Superior temporal gyrus (tissue), 1 donor: Measurements from ENCODE around the gene P2RY6.
"Not testable (repeated sequence)": the region's sequence is repeated elsewhere in the genome, so short reads cannot be mapped to it uniquely, and the experiment has no call there.

Experiments used
- DNase-seq: peaks from one replicate; pipeline ENCODE4 v3.0.0-alpha.2; 2016; ENCODE audit errors: extremely low spot score

The P2RY6 gene

DNA sequence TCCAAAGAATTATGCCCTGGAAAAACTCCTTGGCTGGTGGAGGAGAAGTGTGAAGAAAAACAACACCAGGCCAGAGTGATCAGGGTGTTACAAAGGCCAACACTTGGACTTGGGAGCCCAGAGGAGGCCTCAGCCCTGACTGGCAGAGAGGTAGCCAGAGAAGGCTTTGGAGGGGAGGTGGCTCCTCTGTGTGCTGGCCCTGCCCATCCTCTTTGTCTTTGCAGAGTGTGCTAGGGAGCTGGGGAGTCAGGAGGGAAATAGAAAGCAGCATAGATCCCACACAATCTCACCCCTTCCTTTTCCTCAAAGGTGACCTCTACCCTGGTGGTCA is 12.0 kb upstream of the P2RY6 start:
- DNase-seq: no peak

DNA sequence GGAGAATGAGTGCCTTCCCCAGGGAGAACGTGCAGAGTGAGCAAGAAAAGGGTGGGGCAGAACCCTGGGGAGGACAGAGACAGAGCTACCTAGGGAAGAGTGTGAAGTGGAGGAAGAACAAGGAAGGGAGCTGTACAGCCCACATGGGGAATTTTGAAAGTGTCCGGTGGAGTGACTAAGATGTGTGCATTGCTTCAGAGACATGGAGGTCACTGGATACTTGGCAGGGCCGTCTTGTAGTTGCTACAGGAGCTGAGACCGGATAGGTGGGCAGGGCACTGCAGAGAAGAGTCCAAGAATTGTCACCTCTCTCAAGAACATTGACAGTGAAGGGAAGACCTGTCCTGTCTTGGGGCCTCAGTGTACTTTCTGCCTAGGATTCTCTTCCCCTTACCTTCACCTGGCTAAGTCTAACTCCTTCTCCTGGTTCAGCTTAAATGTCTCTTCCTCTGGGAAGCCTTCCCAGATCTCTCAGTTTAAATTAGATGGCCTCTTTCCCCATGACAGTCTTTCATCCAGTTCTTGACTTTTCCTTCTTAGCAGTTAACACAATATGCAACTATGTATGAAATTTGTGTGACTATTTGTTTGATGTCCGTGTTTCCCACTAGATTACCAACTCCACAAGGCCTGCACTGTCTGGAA is 9.2 kb upstream of the P2RY6 start:
- no peak for DNase-seq

DNA sequence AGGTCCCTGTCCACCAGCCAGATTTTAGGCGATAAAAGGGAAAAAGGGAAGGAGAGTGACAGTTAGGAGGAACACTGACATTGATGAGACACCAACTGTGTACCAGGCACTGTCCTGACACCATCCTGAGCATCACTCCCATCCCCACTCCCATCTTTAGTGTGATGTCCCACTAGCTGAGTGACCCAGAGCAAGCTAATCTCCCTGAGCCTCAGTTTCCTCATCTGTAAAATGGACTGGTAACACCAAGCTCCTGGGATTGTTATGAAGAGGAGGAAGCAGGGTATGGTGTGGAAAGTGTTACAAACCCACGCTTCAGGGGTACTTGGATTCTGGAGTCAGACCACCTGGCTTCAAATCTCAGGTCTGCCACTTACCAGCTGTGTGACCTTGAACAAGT is 8.5 kb upstream of the P2RY6 start:
- no peak for DNase-seq

DNA sequence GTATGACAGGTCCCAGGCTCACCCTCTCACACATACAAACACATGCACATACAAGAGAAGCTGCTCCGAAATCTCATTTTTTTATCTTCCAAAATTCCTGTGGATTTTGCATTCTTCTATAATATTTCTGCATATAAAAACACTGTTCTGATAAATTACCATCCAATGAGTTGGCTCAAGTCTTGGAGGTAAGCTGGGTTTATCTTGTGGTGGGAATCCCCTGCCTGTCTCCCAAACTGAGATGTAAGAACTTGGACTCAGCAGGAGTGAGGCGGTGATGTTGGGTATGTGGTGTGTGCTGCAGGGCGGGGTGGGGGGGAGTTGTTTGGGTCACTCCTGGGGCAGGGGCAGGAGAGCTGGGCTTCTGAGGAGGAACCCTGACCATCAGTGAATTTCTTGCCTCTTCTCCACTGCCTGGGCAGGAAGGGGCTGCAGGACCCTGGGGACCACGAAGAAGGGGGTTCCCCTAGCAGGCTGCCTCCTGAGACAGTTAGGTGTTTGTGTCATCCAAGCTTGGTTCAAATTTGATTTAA is 6.8 kb upstream of the P2RY6 start:
- DNase-seq: no peak

DNA sequence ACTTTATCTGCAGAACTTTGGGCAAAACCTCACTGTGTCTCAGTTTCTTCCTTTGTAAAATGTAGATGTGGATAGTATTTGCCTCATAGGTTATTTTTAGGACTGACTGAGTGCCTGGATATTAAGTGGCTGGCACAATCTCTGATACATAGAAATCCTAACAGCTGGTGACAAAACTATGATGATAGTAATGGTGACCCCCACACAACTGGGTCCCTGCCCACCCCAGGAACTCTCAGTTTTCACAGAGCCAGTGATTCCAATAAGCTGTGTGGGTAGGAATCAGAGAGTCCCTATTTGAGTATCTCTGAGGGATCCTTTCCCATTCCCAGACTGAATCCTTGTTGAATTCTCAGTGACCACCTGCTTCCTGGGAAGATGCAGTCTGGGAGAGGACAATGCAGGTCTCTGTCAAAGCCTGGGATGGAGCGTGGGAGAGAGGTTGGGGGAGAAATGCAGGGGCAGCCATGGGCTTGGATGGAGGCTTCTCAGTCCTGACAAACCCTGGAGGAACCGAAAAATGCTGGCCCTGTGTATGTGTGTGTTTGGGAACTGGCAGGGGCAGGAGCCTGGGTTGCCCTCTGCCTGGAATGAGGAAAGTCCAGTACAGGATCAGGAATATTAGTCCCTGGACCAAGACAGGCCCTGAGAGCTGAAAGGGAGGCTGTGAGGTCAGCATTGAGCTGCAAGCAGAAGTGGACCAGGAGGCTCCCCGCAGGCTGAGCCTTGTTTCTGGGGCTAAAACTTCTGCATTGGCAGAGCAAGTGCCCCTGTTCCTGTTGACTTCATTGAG is 6.1 kb upstream of the P2RY6 start:
- DNase-seq: no peak

DNA sequence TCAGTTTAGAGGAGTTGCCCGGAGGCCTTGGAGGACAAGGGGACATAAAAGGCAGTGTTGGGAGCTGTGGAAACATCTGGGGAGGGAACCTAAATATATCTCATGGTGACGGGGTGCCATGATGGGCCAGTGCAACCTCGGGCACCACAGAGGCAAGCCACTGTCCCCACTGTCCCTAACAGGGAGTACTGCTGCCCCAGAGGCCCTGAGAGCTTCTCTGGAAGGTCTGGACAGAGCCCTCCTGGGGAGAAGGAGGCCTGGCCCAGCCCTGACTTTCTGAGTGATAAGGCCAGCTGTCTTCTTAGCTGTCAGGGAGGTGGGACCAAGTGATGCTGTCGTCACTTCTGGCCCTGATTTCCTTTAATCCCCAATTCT is 5.5 kb upstream of the P2RY6 start:
- no peak for DNase-seq

DNA sequence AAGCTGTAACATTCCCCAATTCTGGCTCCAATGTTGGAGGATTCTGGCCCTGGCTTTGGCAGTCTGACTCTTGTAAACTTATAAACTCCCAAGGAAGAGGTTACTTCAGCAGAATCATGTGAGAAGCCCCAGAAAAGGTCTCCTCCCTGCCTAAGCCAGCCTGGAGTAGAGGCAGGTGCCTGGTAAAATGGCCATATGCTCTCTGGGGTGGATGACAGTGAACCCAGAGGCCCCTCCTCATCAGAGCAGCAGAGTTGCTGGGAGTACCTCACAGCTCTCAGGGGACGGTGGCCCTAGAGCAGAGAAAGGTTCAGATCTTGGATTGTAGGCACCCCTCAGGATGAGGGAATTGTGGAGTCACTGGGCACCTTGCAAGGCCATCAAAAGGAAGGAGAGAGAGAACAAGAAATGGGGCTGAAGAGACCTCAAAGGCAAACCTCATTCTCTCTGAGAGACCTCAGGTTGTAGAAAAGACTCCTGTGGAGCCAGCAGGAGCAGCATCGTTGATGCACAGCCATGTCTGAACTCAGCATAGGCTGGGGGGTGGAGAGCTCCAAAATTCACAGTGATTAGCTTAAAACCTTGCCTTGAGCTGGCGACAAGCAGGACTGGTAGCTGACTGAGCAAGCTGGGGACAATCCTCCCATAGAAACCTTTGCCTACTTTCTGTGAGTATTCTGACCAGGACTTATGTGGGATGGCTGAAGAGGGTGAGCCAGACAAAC is 4.9 kb upstream of the P2RY6 start:
- DNase-seq: no peak

DNA sequence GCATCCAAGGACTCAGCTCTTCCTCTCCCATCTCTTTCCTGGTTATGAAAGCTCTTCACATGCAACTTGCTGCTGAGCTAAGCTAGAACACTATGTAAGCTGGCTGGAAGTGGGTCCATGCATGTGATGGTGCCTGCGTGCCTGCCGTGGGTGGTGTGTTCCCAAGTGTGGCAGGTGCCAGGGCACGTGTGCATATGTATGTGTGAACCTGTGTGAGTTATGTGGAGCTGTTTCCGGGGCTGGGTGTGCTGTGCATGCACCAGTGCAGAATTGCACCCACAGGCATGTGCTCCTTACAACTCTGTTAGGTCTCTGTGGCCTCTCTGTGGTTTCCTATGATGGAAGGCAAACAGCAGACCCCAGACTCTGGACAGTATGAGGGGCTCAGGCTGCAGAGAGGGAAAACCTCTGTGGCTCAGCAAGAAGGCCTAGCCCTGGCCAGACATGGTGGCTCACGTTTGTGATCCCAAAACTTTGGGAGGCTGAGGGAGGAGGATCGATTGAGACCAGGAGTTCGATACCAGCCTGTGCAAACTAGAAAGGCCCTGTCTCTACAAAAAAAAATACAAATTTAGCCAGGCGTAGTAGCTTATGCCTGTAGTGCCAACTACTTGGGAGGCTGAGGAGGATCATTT is 4.1 kb upstream of the P2RY6 start:
- DNase-seq: no peak

DNA sequence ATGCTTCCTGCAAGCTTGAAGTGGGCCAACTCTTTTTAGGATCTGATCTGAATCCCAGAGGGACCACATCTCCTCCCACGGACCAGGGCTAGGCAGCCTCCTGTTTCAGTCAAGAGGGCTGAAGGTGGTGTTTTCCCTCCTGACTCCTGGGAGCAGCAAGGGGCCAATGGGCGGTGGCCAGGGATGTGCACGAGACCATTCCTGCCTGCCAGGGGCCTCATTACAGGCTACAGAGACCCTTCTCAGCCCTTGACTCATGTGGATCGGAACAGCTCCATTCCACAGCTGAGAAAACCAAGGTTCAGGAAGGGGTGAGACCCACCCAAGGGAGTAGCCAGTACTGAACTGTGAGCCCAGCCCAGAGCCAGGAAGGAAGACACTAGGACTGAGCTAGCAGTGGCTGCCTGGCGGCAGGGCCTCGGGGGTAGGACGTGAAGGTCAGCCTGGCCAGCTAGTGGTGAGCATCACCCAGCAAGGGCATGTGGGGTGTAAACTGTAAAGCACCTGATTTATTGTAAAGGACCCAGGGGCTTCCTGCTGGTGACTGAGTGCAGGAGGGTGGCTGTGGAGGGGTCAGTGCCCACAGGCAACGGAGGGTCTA is 3.4 kb upstream of the P2RY6 start:
- no peak for DNase-seq

DNA sequence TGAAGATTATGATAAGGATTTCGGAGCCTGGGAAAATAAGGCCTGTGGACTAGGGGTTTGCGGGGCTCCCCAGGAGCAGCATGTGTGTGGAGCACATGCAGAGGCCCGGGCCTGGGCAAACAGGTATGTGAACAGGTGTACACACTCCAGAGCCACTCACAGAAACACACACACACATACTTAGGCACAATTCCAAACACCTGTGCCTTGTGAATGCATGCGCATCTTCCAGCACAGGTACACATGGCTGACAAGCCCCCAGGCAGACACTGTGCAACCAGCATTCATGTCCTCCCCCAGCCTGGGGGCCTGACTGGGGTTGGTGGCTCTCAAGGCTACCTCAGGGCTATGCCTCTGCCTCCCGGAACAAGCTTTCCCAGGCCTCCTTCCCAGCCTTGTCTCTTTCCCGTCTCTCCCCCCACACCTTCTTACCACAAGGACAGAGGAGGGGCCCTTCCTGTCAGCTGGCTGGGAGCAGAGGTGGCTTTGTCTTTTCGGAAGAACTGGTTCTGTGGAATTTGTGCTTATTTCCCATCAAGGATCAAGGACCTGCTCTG is 2.6 kb upstream of the P2RY6 start:
- no peak for DNase-seq

DNA sequence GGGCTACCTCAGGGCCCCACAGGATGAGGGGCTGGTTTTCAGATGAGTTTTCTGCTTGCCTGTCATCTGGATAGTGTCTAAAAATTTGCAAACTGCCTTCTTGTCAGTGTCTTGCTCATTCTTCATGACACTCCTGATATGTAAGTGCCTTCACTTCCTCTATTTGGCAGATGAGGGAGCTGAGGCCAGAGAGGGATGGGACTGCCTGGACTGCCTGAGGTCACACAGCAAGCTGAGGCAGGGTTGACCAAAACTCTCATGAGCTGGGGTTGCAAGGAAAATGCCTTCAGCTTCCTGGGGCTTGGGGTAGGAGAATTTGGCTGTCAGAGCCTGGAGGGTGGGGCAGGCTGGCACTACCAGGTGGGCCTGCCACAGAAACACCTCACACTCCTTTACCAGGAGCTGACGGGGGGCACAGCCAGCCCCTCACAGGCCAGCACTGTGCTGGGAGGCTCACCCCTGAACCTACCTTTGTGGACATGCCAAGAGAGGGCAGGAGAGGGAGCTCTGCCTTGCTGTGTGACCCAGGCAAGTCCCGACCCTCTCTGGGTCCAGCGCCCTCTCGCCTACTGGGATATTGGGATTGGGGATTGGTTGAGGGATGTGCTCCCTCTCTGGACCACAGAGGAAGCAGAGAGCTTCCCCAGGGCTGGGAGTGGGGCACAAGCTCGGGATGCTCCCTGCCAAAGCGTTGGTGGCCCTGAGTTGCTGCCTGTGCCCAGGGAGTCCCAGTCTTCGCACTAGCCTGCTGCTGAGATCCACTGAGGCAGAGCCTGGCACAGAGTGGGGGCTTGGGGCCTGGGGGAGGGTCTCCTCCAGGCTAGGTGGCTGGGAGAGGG is 1.9 kb upstream of the P2RY6 start:
- DNase-seq: no peak

DNA sequence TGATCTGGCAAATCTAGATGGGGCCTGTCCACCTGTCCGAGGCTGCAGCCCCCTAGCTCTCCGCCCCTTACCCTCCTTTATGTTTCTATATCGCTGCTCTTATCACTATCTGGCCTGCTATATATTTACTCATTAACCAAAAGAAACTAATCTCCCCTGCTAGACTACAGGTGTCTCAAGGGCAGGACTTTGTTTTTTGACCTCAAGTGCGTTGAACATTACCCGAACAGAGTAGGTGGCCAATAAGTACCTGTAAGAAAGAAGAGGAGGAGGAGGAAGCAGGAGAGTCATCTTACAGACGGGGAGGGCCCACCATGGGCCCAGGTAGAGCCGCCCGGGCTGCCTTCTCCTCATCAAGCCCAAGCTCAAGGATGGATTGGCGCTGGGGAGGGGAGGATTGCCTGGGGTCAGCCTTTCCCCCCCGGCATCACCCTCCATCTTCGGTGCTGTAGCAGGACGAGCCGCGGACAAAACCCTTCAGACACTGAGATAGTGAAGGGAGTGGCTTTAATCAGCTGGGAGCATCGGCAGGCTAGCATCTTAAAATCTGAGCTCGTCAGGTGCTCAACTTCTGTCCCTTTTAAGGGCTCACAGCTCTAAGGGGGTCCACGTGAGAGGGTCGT is 1.2 kb upstream of the P2RY6 start:
- no peak for DNase-seq

DNA sequence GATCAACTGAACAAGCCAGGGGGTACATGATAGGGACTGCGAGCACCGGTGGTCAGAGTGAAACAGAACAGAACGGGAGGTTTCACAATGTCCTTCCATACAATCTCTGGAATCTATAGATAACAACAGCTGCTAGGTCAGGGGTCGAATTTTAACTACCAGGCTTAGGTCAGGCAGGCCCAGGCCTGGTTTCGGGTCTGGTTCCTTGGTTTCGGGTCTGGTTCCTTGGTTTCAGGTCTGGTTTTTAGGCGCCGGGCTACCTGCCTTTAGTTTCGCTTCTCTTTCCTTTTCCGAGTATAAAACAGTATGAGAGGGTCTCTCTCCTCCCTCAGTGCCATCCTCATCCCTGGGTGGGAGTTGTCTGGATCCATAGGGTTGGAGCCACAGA is 666 bp upstream of the P2RY6 start:
- DNase-seq: not testable (repeated sequence)

DNA sequence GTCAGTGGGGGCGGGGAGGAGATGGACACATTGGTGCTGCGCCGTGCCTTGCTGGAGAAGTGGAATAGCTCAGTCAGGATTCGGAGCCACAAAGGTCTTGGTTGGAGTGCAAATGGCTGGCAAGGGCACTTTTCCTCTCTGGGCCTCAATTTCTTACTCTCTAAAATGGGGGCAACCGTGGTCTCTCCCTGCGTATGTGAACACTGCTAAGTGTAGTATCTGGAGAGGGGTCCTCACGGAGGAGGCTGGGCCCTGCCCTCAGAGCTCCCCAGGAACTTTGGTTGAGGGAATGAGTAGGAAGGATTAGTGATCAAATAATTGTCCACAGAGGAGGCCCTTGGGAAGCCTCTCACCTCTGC is 521 bp downstream of the P2RY6 start:
- no peak for DNase-seq

DNA sequence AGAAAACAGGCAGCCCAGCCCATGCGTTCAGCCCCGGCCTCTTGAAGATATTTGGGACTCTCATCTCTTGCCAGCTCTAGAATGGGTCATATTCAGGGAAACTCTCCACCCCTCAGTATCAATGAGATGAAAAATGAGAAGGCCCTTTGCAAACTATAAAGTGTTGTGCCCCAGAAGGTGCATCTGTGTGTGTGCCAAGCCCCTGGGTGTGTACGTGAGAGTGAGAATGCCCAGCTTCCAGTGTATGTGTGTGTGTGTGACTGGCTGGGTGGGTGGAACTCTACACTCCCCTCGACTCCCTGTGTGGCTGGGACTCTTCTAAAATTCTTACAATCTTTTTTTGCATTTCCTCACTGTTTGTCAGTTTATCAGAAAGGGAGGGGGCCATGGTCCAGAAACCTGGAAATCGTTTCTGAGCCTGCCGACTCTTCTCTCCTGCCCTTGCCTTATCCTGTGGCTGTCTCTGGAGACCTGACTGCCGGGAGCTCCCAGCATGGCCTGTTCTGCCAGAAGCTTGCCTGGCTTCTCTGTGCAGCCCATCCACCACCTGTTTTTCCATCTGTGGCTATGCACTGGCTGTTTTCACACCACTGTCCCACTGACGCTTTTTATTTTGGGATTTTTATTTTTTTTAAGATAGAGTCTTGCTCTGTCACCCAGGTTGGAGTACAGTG is 1.2 kb downstream of the P2RY6 start:
- DNase-seq: no peak

DNA sequence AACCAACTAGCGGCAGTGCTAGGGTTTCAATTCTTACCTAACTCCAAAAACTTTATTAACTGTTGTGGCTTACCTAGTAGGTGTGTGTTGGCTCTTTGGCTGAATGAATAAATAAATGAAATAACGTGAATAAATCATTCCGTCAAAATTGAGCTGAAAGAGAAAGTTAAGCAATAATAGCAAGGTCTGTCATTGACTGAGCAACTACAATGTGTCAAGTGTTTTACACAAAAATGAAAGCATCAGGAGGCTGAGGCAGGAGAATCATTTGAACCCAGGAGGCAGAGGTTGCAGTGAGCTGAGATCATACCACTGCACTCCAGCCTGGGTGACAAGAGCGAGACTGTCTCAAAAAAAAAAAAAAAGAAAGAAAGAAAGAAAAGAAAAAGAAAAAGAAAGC is 2.1 kb downstream of the P2RY6 start:
- DNase-seq: not testable (repeated sequence)

DNA sequence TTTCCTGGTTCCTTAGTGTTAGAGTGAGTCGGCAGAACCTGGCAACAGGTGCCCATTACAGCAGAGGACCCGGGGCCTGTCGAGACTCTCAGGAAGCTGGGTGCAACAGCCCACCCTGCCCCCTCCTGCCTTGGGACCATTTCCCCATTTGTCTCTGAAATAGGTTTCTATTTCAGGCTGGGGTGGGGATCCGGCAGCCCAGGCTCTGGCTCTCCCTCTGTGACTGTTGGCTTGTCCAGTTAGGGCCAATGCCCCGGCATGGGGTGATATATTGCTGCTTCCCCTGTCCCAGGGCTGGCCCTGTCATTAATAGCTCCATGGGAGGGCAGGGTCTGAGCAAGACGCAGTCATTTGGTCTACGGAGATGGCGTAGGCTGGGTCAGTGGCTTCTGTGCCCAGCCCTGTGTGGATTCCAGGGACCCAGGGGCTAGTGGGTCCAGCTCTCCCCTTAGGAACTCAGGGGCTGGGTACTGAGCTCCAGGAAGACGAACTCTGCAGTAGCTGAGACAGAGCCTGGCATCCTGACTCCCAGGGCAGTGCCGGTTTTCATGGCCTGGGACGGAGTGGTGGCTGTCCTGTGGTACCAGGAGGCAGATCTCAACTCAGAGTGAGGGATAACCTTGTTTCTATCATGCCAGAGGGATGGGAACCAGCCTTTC is 2.7 kb downstream of the P2RY6 start:
- DNase-seq: no peak

DNA sequence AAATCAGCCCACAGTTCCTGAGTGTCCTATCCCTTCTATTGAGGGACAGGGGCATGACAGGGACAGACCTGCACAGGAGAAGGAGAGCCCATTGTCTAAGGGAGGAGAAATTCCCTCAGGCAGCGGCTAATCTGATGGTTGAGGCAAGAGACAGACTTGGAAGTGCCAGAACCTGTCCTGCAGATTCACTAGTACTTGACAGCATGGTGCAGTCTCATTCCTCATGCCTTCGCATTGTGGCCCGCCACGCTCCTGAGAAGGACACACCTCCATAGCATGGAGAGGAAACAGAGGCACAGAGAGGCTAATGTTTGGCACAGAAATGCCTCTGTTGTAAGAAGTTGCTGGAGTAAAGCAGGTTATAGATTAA is 3.2 kb downstream of the P2RY6 start:
- DNase-seq: no peak

DNA sequence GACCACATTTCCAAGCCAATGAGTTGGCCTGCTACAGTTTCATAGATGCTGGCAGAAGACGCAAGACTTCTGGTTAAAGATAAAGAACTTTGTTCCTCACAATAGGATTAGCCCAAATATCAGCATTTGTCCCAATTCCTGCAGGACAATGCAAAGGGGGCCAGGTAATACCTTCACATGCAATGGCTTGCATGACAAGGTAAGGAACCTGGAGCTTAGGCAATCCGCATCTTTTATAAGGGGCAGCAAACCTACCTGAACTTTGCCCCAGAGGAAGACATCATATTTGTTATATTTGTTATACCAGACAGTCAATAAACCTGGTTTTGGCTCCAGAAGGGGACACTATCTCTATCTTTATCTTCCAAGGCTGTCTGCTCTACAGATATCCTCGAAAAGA is 5.3 kb downstream of the P2RY6 start:
- DNase-seq: no peak
